ENCODE data around the gene MPV17L.
"Not testable (repeated sequence)": the region's sequence is repeated elsewhere in the genome, so short reads cannot be mapped to it uniquely, and the experiment has no call there.

MPV17L gene

DNA sequence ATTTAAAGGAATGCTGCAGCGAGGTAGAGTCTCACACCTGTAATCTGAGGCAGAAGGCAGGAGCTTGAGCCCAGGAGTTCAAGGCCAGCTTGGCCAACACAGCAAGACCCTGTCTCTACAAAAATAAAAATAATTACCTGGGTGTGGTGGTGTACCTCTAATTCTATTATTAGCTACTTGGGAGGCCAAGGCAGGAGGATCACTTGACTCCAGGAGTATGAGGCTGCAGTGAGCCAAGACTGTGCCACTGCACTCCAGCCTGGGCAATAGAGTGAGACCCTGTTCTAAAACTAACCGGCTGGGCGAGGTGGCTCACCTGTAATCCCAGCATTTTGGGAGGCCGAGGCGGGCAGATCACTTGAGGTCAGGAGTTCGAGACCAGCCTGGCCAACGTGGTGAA is 57.7 kb downstream of the MPV17L start:
- not testable (repeated sequence) for DNase-seq

DNA sequence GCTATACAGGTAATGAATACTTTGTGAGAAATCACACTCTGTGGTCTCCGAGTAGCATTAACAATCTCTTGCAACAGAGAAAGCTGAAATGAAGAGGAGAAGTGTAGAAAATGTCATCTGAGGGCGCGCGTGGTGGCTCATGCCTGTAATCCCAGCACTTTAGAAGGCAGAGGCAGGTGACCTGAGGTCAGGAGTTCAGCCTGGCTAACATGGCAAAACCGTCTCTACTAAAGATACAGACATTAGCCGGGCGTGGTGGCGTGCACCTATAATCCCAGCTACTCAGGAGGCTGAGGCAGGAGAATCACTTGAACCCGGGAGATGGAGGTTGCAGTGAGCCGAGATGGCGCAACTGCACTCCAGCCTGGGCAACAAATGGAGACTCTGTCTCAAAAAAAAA is 59.4 kb downstream of the MPV17L start:
- DNase-seq = not testable (repeated sequence)

DNA sequence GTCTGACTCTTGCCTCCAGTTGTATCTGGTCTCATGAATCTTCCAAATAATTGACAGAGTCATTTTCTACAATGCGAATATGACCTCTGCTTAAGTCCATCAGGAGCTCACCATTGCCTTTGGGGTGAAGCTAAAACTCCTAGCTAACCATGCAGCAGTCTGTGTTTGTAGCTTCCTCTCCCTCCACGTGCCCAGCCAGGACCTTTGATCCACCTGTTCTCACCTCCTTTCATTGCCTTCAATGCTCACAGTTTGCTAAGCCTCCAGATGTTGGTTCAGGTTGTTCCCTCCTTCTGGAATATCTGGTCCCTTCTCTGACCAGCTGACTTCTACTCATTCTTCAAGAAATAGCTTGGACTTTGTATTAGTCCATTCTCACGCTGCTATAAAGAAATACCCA is 61.8 kb downstream of the MPV17L start:
- DNase-seq = no peak

DNA sequence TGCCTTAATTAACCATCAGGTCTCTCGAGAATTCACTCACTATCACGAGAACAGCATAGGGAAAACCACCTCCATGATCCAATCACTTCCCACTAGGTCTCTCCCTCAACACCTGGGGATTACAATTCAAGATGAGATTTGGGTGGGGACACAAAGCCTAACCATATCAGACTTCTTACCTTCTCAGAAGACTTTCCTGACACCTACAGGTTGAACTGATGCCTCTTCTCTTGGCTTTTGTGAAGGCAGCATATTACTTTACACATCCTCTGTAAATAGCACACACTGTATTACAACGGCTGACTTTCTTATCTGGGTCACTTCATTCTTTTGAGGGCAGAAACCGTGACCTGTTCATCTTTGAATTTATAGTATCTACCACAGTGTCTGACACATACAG is 62.4 kb downstream of the MPV17L start:
- no peak for DNase-seq

DNA sequence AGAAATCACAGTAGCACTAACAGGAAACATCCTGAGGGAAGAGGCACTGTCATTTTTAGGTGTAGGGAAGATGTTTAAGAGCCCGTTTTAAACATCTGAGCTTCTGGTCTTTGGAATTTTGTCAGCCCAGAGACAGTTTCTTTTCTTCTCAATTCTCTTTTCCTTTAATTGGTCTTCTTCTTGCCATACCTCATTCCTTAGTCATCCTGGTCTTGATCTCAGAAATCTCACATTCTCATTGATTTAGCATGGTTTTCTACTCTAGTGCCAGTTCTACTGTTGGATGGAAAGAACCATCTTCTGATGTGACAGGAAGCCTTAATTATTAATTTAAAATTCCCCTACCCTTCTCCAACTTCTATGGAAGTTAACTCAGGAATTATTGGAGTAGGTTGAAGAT is 64.2 kb downstream of the MPV17L start:
- DNase-seq = peak; percentile 34

DNA sequence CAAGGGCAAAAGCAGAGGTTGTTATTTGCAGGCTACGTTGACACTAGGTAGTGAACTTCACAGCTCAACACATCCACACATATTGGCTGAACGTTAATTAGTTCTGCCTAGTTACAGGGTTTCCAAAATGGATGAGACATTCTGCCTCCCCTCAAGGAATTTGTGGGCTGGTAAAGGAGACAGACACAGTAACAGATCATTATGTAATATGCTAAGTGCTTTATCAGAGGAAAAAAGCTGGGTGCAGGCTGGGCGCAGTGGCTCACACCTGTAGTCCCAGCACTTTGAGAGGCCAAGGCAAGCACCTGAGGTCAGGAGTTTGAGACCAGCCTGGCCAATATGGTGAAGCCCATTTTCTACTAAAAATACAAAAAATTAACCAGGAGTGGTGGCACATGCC is 65.0 kb downstream of the MPV17L start:
- DNase-seq = no peak

DNA sequence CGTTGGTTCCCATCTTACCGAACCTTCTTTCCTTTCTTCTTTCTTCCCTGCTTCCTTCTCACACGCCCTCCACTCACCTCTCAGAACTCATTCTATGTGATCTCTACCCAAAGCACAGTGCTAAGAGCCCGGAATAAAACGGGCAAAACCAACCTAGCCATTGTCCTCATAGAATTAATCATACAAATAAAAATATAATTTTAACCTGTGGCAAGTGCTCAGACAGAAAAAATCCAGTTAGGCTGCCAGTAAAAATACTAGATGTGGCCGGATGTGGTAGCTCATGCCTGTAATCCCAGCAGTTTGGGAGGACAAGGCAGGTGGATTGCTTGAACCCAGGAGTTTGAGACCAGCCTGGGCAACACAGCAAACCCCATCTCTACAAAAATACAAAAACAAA is 65.8 kb downstream of the MPV17L start:
- no peak for DNase-seq

Measured in fibroblast of skin of right quadriceps (primary cell).